Tibial nerve (tissue), 4 donors: ENCODE measurements around the gene SPACA1.

Experiments
- CTCF ChIP-seq, 5 experiments: fragments of 200-600 bp in 3 of 5; fragments of 450-650 bp in 2 of 5; sonication (generic) in 3 of 5; IDR thresholded peaks; one replicate each; pipeline ENCODE4 v1.5.1; 2016 to 2019; ENCODE audit warnings: antibody characterized with exemption in 5 of 5, mild to moderate bottlenecking in 3 of 5, moderate library complexity in 2 of 5
- EP300 ChIP-seq, 2 donors: sonication (generic); formaldehyde crosslinking; IDR thresholded peaks; one replicate each; pipeline ENCODE4 v1.6.1; 2017; ENCODE audit warnings: antibody characterized with exemption in 2 of 2, mild to moderate bottlenecking in 1 of 2
- POLR2A ChIP-seq, 2 donors: fragments of 450-650 bp; IDR thresholded peaks; one replicate each; pipeline ENCODE4 v1.6.1; 2017; ENCODE audit warnings: antibody characterized with exemption in 2 of 2, mild to moderate bottlenecking in 2 of 2, moderate library complexity in 2 of 2

DNA sequence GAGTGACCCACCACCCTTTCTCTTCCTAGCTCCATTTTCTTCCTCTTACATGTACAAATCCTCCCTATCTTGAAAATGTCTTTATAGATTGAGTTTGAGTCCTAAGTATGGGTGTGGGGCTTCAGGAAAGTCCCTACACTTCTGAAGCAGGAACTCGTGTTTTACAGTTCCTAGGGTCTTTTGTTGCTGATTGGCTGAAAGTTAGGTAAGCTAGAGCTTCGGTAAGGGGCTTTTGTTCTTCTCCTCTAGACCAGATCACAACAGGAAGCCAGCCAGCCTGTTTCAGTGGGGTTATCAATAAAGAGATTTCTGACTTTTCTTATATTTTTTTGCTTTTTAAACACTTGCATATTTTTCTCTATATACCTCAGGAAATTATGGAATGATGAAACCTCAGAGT, 67.2 kb downstream of the SPACA1 start:
- TF ChIP-seq CTCF (IDR thresholded peaks at IDR 0.05) = no peak
- no peak for TF ChIP-seq POLR2A (IDR thresholded peaks at IDR 0.05)
- no peak for TF ChIP-seq EP300 (IDR thresholded peaks at IDR 0.05)
